ENCODE results near the gene ARF3. TPM values are rescaled to one million over a fixed set of nuclear protein-coding genes. Genes with fewer than 3 reads are reported as not detected.

ARF3 gene
- total and polyA plus RNA-seq, 2 of the 13 experiments (the other 11 are each of a cell fraction or from before 2014, with no cell fraction given), result 53.8 to 57.9 TPM

GRCh38 chr12:48998497-48999353 is 41.4 kb upstream of the ARF3 start (continued):
- TF ChIP-seq GMEB2 (CRISPR knock-in tag; IDR thresholded peaks at IDR 0.05; ENCODE audit: low read depth), result no peak
- TF ChIP-seq GZF1 (CRISPR knock-in tag; IDR thresholded peaks at IDR 0.05), result no peak
- no peak for TF ChIP-seq ATF5 (CRISPR knock-in tag; IDR thresholded peaks at IDR 0.05; ENCODE audit: low read depth)
- TF ChIP-seq NFE2 (CRISPR knock-in tag; IDR thresholded peaks at IDR 0.05), result no peak
- TF ChIP-seq DRAP1 (CRISPR knock-in tag; IDR thresholded peaks at IDR 0.05), result no peak
- peak; percentile 62 for TF ChIP-seq RBFOX2 (IDR thresholded peaks at IDR 0.05; ENCODE audit: low read depth, low read length)
- peak; percentile 90; the same call in 1 of the 2 replicates for TF ChIP-seq LBX2 (CRISPR knock-in tag; IDR thresholded peaks at IDR 0.05; ENCODE audit: borderline replicate concordance)
- no peak for TF ChIP-seq MBD4 (IDR thresholded peaks at IDR 0.05; ENCODE audit: borderline replicate concordance, low read length)
- 0 out of 2 replicates have a peak, but pooled peaks have one; percentile 6 for TF ChIP-seq ZNF121 (CRISPR knock-in tag; IDR thresholded peaks at IDR 0.05)
- TF ChIP-seq ATF2 (CRISPR knock-in tag; IDR thresholded peaks at IDR 0.05), result no peak
- peak; percentile 67 for TF ChIP-seq ZBED4 (CRISPR knock-in tag; IDR thresholded peaks at IDR 0.05; ENCODE audit: borderline replicate concordance)
- TF ChIP-seq IRF2 (CRISPR knock-in tag; IDR thresholded peaks at IDR 0.05), result 0 out of 2 replicates have a peak, but pooled peaks have one; percentile 33
- peak; percentile 81; the same call in 1 of the 2 replicates for TF ChIP-seq ZNF678 (CRISPR knock-in tag; IDR thresholded peaks at IDR 0.05)
- peak; percentile 85; the same call in 1 of the 2 replicates for TF ChIP-seq RNF2 (conservative IDR thresholded peaks at IDR 0.05; ENCODE audit: low read depth)
- no peak for TF ChIP-seq TARDBP (CRISPR knock-in tag; IDR thresholded peaks at IDR 0.05)
- no peak for TF ChIP-seq ZNF337 (CRISPR knock-in tag; IDR thresholded peaks at IDR 0.05; ENCODE audit: borderline replicate concordance, low read depth)
- no peak for TF ChIP-seq ZBTB34 (CRISPR knock-in tag; IDR thresholded peaks at IDR 0.05)

All from HepG2 (cell line).